B cell (primary cell): ENCODE results near the gene RAB3IP.
"Not testable (repeated sequence)": the region's sequence is repeated elsewhere in the genome, so short reads cannot be mapped to it uniquely, and the experiment has no call there.

Experiments
- CTCF ChIP-seq: fragments of 200-600 bp; IDR thresholded peaks from one replicate; pipeline ENCODE4 v1.8.0; 2022; ENCODE audit warnings: antibody characterized with exemption, mild to moderate bottlenecking
- EZH2 ChIP-seq: IDR thresholded peaks from 2 replicates; pipeline ENCODE4 v1.6.1; 2012; ENCODE audit warnings: borderline replicate concordance, low read depth, mild to moderate bottlenecking, moderate library complexity, low read length; ENCODE audit not compliant: insufficient read depth, poor library complexity, severe bottlenecking

GRCh38 chr12:69853176-69853961, 114.7 kb downstream of the RAB3IP start:
- TF ChIP-seq CTCF, EZH2: not testable (repeated sequence)
